SIG-M5 (cell line): ENCODE data around the gene ABHD2.

Source experiments
- DNase-seq: peaks from one replicate; lab custom pipeline; 2025; lab: John Stamatoyannopoulos, UW

ABHD2 gene

GRCh38 chr15:89167267-89168176 lies 79.3 kb downstream of the ABHD2 start:
- no peak for DNase-seq

- DNase-seq: no peak
Observed at GRCh38 chr15:89168316-89168833, 80.1 kb downstream of the ABHD2 start.

- no peak for DNase-seq
Observed at GRCh38 chr15:89170364-89170763, 82.1 kb downstream of the ABHD2 start.

- DNase-seq: no peak
Observed at GRCh38 chr15:89171136-89172072, 83.1 kb downstream of the ABHD2 start.

DNA sequence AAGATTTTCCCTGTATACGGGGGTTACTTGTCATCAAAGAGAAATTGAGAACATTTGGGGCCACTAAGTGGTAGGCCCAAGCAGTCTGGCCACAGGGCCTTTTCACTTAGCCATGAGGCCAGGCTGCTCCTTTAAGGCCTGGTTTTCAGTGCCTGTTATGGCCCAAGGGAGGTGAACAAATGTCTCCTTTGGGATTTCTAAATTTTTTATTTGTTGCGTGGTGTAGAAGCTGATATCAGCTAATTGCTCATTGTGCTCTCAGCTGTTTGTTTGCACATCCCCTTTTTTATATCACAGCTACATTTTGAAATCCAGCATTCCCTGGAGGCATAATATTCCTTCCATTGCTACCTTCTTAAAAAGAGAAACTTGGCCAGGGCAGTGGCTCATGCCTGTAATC lies 84.7 kb downstream of the ABHD2 start:
- DNase-seq: no peak

- no peak for DNase-seq
Observed at GRCh38 chr15:89174476-89174875, 86.2 kb downstream of the ABHD2 start.

- no peak for DNase-seq
Observed at GRCh38 chr15:89175617-89176191, 87.4 kb downstream of the ABHD2 start.

- no peak for DNase-seq
Observed at GRCh38 chr15:89177116-89177515, 88.9 kb downstream of the ABHD2 start.

- no peak for DNase-seq
Observed at GRCh38 chr15:89177633-89178306, 89.5 kb downstream of the ABHD2 start.

- DNase-seq: no peak
Observed at GRCh38 chr15:89178307-89178977, 90.2 kb downstream of the ABHD2 start.

DNA sequence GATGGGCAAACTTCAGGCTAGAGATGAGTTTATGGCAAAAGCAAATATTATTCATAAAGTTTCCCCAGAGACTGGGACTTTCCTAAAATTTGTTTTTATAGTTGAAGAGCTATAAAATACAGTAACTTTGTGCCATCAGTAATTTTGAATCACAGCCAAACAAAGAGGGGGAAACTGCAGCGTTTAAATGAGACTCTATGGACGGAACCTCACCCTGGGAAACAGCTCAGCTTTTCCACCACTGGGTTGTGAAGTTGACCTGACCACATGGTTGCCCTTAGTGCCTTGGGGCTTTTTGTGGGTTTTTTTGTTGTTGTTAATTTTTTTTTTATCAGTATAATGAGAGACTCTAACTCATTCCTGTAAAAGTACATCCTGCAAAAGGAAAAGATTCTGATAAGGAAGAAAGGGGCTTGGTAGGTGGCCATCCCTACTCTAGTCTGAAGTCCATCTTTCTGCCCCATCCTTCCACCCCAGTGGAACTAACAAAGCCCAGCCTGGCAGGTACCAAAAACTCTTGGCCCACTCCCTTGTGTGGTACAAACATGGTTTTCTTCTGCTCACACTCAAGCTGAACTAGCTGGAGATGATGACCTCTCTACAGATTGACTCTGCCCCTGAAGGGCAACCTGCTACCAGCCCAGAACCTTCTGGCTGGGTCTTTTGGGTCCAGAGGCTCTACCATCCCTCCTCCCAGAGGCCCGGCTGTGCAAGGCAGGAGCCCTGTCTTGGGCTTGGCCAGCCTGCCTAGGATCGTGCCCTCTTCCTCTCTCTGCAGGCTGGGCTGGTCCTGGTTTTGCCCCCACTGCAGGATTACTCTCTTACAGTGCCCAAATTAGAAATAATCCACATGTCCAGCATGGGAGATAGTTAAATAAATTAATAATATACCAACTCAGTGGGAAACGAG lies 92.0 kb downstream of the ABHD2 start:
- no peak for DNase-seq

DNA sequence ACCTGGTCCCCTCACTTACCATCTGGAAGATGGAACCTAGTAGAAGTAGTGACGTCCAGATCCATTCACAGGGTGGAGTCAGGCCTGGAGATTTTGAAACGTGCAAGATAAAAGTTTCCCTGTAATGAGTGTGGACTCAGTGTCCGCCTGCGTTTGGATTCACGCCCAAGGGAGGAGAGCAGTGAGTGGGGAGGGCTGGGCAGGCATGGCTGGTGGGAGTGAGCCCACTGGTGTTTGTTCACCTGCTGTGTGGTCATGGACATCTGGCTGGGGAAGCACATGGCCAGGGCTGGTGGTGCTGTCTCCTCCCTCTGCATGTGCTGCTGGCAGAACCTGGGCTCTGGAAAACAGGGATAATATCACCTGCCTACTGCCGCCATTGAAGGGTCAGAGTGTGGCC lies 96.1 kb downstream of the ABHD2 start:
- no peak for DNase-seq

GRCh38 chr15:89184886-89185526 lies 96.8 kb downstream of the ABHD2 start:
- DNase-seq: no peak

GRCh38 chr15:89186803-89187202 lies 98.5 kb downstream of the ABHD2 start:
- no peak for DNase-seq

DNA sequence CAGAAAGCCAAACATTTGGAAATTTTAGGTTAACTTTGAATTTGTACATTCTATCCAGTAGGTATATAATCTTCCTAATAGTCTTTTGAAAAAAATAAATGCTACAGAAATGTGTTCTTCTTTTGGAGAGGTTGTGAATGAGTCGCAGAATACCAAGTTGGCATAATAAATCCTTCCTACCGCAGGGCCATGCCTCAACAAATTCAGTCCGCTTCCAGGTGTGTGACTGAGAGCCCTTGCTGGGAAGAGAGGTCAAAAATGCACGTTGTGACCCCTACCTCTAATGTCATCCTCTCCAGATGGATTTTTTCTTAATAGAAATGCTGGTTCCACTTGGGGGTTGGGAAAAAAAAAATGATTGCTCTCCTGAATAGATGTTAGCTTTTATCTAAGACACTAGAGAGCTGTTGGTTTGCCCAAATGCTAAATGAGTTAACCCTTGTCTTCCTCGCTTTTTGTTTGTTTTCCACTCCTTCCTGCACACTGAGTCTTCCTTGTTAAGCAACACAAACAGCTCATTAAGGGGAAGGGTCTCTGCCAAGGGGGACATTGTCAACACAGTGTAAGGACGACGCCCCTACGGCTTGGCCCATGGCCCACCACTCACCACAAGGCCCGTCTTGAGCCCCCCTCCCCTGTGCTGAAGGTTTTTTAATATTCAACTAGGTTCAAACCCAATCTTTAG lies 99.2 kb downstream of the ABHD2 start:
- DNase-seq: no peak

DNA sequence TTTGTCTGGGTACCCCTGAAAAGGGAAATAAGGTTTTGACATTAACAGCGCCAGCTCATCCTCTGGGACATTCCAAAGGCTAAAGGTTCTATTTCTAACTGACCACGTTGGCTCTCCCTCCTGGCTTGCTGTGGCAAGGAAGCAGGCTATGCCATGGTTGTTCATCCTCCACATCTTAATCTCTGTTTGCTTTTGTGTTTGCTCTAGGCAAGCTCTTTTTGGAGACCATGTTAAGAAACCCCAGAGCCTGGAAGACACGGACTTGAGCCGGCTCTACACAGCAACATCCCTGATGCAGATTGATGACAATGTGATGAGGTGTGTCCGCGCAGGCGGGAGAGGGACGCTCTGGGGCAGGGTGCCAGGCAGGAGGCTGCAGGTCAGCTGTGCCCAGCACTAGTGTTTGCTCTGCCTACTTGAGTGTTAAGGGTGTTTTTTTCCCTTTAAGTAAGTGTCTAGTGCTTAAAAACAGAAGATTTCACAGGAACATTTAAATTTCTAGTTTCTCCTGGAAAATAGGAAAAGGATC lies 99.8 kb downstream of the ABHD2 start:
- DNase-seq: no peak

DNA sequence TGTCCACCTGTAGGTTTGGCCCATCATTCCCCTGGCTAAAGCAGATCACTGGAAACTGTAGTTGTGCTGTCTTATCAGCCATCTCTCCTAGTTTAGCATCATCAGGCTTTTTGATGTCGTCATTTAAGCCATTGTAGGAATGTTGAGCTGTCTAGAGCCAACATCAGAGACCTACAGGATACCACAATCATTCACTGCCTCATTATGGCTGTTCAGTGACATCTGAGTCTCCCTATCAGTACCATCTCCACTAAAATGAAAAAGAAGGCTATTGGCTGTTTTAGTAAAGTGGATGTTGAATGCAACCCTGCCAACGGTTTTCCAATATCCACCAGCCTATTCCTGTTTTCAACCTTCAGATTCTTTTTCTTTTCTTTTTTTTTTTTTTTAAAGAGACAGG lies 103.9 kb downstream of the ABHD2 start:
- no peak for DNase-seq

DNA sequence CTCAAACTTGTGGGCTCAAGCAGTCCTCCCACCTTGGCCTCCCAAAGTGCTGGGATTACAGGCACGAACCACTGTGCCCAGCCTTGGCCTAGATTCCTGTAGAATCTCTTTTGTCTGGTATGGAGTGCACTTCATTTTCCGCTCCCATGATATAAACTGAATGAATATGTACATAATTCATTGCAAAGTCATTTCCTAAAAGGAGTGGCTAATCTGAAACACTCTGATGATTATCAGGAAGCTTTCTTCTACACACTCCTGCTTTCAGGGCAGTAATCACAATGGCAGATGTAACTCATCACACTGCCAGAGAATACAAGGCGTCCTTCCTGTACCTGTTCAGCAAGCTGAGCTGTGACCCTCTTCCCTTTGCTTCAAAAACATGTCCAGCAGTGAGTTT lies 104.5 kb downstream of the ABHD2 start:
- DNase-seq: no peak

DNA sequence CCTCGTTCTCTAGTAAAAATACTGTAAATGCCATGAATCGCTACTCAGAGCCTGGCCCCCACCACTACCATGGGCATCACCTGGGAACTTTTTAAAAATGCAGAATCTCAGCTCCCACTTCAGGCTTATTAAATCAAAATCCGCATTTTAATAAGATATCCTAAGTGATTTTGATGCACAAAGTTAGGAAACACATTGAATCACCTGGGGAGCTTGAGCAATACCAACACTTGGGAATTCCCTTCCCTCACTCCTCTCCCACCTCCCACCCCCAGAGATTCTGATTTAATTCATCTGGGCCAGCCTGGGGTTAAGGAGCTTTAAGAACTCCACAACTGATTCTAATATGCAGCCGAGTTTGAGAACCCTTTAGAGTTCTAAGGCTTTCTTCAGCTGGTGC lies 106.4 kb downstream of the ABHD2 start:
- DNase-seq: no peak
